Stimulated activated CD8-positive, alpha-beta memory T cell treated with anti-CD3 and anti-CD28 coated beads, Interleukin-7, amount 100 ng/mL, for 1 hour (primary cell): ENCODE data around the gene ERN1.

Experiments
- DNase-seq, 2 donors: peaks; one replicate each; pipeline ENCODE4 v3.0.0-alpha.2; 2020; ENCODE audit warnings: low read depth in 2 of 2

Gene ERN1

GRCh38 chr17:64084086-64084939, 45.6 kb downstream of the ERN1 start:
- DNase-seq: no peak

GRCh38 chr17:64083563-64084085, 46.3 kb downstream of the ERN1 start:
- no peak for DNase-seq

DNA sequence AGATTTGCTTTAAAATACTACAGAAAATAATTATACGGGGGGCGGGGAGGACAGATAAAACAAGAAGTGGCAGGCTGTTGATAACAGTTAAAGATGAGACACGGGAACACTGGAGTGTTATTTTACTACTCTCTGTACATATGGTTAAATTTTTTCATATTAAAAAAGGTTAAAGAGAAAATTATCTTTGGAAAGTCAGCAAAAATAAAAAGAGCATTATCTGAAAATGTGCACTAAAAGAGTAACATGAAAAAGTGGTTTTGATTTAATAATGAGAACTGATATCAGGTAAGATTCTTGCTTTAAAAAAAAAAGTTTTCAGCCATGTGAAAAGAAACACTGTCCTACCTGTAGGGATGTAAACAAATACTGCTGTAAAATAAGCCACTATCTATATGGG, 46.9 kb downstream of the ERN1 start:
- DNase-seq: no peak

DNA sequence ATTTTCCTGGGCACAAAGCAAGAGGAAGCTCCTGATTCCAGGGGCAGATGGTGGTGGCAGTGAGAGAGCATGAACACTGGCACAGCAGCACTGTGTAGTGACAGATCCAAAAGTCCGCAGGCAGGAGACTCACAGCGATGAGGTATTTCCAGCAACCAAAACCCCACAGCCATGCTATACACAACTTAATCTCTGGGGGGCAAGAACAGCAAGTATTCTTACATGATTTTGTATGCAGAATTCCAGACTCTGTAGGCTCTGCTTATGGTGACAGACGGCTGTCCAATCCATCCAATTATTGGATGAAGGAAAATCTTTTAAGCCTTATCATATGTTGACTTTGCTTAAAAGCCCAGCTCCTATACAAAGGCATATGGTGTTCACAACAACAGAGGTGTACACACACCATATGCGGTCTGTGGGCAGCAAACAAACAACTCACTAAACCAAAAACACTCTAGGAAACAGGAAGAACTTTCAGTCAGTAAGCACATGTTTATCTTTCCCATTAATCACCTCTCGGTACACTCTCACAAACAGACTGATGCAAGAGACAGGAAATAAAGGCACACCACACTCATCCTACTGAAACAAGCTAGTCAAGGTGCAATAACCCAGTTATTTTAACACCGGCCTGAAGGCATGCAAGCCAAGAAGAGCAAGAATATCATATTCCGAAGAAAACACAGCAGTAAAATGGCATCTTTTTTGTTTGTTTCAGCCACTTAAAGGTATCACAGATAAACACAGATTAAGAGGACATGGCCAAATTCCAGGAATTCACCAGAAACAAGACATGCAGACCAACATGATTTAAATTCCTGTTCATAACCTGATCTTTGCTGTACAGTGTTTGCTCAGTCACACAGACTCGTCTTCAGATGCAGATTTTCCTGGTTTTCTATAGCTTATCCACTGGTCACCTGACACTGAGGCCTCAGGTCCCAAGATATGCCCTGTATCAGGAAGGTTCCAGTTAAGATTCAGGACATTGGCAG, 47.8 kb downstream of the ERN1 start:
- DNase-seq: no peak

DNA sequence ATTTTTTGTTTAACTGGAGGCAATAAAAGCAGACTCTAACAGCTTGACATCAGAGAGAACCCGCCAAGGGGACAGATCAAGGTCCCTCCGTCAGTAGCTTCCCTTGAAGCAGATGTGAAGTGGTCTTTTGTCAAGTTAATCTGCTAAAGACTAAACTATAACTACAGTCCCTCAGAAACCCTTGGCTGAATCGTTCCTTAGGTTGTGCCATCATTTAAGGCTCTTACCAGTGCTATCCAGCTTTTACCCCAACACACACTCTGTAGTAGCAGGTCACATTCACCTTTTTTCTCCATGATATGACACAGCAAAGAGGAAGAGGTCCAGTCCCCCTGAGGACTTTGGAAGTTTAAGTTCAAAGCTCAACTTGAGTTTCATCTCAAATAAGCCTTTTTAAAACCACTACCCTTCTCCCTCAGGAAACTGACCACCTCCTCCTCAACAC, 49.7 kb downstream of the ERN1 start:
- no peak for DNase-seq

DNA sequence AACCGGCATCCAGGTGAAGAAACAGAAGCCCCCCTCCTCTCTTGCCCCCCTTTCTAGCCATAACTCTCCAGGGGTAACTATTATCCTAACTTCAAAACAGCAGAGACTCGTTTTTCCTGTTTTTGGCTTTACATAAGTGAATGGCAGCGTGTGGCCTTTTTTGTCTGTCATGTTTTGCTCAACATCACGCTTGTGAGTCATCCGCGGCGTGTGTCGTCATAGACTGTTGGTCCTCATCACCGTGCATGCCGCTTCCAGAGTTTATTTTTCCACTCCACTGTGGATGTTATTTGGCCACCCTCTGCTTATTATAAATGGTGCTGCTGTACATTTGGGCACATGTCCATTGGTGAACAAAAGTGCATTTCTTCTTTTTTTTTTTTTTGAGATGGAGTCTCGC, 52.6 kb downstream of the ERN1 start:
- no peak for DNase-seq

DNA sequence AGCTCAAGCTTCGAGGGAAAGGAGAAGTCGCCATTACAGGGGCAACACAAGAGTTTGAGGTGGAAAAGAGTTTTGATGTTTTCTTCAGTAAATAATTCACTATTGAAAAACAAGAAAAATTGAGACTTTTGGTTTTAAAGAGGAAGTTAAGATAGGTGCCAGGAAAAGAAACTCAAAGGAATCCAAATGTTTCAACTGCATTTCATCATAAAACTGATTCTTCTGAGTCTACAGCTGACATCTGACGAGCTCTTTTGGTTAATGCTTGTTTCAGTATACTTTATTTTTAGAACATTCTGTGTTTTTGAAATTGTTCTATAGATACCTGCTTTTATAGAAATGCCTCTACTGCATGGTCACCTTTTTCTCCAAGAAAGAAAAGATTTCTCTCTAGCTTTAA, 54.0 kb downstream of the ERN1 start:
- no peak for DNase-seq

DNA sequence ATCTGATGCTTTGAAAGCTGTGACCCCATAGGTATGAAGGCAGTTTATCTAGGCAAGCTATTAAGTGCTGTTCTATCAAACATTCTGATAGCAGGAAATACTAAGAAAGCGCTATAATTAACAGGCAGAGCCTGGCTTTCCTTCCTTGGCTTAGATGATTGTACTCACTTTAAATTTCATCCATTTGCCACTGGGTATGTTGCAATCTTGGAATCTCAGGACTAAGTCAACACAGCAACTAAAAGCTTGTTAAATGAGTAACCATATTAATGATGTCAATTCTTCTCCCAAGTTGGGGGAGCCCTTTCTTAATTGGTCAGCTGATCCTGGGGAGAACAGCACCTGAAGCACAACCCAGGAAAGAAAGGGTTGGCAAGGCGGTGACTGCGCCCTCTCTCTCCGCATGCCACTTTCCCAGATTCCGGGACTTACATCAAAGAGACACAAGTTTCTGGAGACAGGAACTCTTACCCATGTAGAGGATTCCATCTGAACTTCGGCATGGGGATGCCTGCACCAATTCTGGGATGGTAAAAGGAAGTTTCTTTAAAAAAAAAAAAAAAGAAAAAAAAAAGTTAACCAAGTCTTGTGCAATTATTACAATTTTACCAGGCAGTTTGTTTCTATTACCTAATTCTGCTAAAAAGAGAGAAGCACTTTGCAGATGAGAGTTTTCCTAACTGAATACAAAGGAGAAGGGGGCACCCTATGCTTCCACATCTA, 55.1 kb downstream of the ERN1 start:
- no peak for DNase-seq

GRCh38 chr17:64073771-64074703, 55.9 kb downstream of the ERN1 start:
- no peak for DNase-seq

DNA sequence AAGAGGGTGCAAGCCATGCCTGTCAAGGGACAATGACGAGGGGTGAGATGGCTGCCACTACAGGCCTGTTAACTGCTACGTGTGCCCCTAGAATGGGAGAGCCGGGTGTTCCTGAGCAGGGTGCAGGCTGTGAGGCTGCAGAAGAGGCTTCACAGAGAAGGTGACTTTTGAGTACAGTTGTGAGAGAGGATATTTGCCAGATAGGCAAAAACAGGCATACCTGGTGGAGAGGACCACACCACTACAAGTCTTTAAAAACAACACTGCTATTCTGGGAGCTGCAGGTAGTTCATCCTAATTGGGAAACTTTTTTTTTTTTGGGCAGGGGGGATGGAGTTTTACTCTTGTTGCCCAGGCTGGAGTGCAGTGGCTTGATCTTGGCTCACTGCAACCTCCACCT, 58.8 kb downstream of the ERN1 start:
- no peak for DNase-seq

GRCh38 chr17:64070213-64070612, 59.7 kb downstream of the ERN1 start:
- no peak for DNase-seq

- DNase-seq: no peak
Observed at GRCh38 chr17:64069143-64069542, 60.8 kb downstream of the ERN1 start.

DNA sequence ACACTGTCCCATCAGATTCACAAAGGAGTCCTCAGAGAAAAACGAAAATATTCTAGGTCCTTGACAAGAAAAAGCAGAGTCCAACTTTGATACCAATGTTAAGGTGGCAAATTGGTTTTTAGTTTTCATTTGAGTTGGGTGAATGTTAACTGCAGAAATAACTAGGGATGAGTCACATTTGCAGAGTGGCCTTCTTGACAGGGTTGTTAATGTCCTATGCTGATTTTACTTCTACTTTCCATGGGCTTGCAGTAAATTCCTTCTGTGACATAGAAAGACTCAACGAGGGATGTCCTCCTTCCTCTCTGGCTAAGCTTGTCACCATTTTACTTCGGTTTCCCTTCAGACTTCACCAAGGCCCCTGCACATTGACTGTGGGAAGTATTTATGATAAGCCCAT, 62.3 kb downstream of the ERN1 start:
- DNase-seq: no peak

- DNase-seq: no peak
Observed at GRCh38 chr17:64066716-64067115, 63.2 kb downstream of the ERN1 start.

GRCh38 chr17:64065161-64065560, 64.8 kb downstream of the ERN1 start:
- no peak for DNase-seq

DNA sequence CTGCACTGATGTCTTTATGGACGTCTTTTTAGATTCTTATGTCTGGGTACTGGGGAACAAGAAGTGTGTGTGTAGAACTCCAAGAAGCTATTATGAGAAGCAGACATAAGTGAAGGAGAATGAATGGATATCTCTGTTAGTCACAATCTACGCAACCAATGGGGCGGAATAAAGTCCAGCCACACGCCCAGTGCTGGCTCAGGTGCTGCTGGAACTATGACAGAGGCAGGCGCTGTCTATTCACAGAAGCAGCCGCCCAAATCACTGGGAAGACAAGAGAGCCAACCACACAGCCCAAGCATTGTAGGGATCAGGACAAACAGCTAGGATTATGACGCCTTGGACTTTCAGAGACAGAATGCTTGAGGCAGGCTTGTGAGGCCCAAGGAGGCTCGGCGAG, 65.6 kb downstream of the ERN1 start:
- DNase-seq: no peak

- peak in 1 of 2 donors; percentile 26 for DNase-seq
Observed at GRCh38 chr17:64063766-64064224, 66.1 kb downstream of the ERN1 start.

DNA sequence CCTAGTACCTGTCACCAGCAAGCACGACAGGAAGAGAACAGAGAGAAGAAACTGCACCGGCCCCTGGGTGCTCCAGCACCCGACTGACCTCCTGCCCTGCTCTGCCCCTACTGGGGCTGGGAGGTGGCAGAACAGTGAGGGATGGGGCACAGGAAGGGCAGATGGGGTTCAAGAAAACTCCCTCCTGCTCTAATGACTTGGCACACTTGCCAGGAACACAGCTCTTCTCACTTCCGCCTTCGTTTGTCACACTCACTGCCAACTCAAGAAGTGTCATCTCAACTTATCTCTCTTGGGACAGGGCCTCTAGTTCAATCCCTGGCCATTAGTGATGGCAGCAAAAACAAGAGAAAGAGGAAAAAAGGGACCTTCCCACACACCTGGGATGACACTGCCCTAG, 66.9 kb downstream of the ERN1 start:
- DNase-seq: no peak

GRCh38 chr17:64061178-64061898, 68.6 kb downstream of the ERN1 start:
- no peak for DNase-seq

DNA sequence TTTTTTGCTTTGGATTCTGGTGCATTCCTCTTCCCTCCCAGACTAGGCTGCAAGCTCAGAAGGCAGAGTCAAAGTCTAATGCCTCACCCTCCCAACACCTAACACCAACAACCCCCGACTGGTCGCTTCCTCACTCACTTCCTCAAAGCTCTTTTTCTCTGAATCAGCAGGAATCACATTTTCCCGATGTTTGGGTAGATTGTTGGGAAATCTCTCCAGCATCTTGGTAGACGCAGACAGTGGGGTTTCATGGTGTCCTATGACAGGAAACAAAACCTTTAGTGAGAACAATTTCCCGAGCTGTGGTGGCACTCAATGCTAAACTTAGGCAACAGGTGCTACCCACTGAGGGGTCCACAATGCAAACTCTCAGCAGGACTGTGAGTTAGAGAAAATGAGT, 69.6 kb downstream of the ERN1 start:
- no peak for DNase-seq
